Endodermal cell (in vitro differentiated cells): Measurements from ENCODE around the gene S100A4. TPM values are rescaled to one million over a fixed set of nuclear protein-coding genes. Genes with fewer than 3 reads are reported as not detected.

ENCODE experiments used
- DNase-seq: peaks from one replicate; pipeline ENCODE4 v3.0.0-alpha.2; 2017
- H3K27ac ChIP-seq: 2 replicates; pipeline ENCODE4 v1.5.1; 2013; ENCODE audit warnings: mild to moderate bottlenecking, low read depth, low read length, moderate library complexity
- H3K27me3 ChIP-seq: 2 replicates; pipeline ENCODE4 v1.6.1; 2013; ENCODE audit warnings: mild to moderate bottlenecking, low read length, moderate library complexity; ENCODE audit not compliant: insufficient read depth, control insufficient read depth, poor library complexity, severe bottlenecking
- H3K36me3 ChIP-seq: 2 replicates; pipeline ENCODE4 v1.7.0; 2013; ENCODE audit warnings: mild to moderate bottlenecking, low read length, moderate library complexity; ENCODE audit not compliant: control insufficient read depth, insufficient read depth
- H3K4me1 ChIP-seq: one replicate; pipeline ENCODE4 v1.7.0; 2013; ENCODE audit warnings: low read length; ENCODE audit not compliant: control insufficient read depth, insufficient read depth
- H3K4me3 ChIP-seq: 2 replicates; pipeline ENCODE4 v1.5.1; 2013; ENCODE audit warnings: mild to moderate bottlenecking, low read length, moderate library complexity
- H3K9ac ChIP-seq: 2 replicates; pipeline ENCODE4 v1.6.1; 2013; ENCODE audit warnings: mild to moderate bottlenecking, low read length, moderate library complexity; ENCODE audit not compliant: poor library complexity, severe bottlenecking; ENCODE audit errors: extremely low read depth
- H3K9me3 ChIP-seq: 2 replicates; pipeline ENCODE4 v1.6.1; 2013; ENCODE audit warnings: mild to moderate bottlenecking, low read length, moderate library complexity; ENCODE audit not compliant: control insufficient read depth
- H3K27ac Mint-ChIP-seq: 2 replicates; pipeline ENCODE4 v1.8.0; 2020; ENCODE audit warnings: mixed read lengths
- H3K27me3 Mint-ChIP-seq: 2 replicates; pipeline ENCODE4 v1.8.0; 2021; ENCODE audit warnings: mild to moderate bottlenecking, mixed read lengths; ENCODE audit not compliant: insufficient read depth
- H3K36me3 Mint-ChIP-seq: 2 replicates; pipeline ENCODE4 v1.8.0; 2020; ENCODE audit warnings: low read depth, mixed read lengths
- H3K4me1 Mint-ChIP-seq: 2 replicates; pipeline ENCODE4 v1.8.0; 2020; ENCODE audit warnings: mixed read lengths
- H3K4me3 Mint-ChIP-seq: 2 replicates; pipeline ENCODE4 v1.8.0; 2020; ENCODE audit warnings: mild to moderate bottlenecking, moderate library complexity, mixed read lengths
- H3K9me3 Mint-ChIP-seq: 2 replicates; pipeline ENCODE4 v1.8.0; 2020; ENCODE audit warnings: mild to moderate bottlenecking, mixed read lengths
- CTCF ChIP-seq: fragments of 200-600 bp; sonication (generic); conservative IDR thresholded peaks from 2 replicates; pipeline ENCODE4 v1.5.0; 2021; ENCODE audit warnings: antibody characterized with exemption, mild to moderate bottlenecking
- WGBS, 2 experiments: methylation state at CpG; one replicate each; pipeline versions ENCODE4 v1.1.5 to v1.1.7; 2013; ENCODE audit warnings: missing lambda C conversion rate in 2 of 2, mixed read lengths in 1 of 2; ENCODE audit not compliant: insufficient coverage in 1 of 2, insufficient read length in 1 of 2; 5-methylcytosine and 5-hydroxymethylcytosine counted together
- total RNA-seq, 2 donors: library from RNA; stranded (reverse); fragmentation: NEBNext Ultra II Directional in 1 of 2; extraction: Animal tissue kit (Norgen Biotek cat#: 25700) in 1 of 2; gene quantifications; 2 replicates in 1 of 2; 3 replicates in 1 of 2; pipeline ENCODE4 v1.2.1, GENCODE V29; 2021

The S100A4 gene
- total RNA-seq, 2 donors from 2014 or later = 4.9 to 6.2 TPM

GRCh38 chr1:153531638-153532037 lies 14.0 kb downstream of the S100A4 start:
- peaks cover 25% of the 10 kb centered on the region for H3K4me1 Mint-ChIP-seq
- H3K27me3 Mint-ChIP-seq = peaks cover 24% of the 10 kb centered on the region
- Histone ChIP-seq H3K4me1 (peaks cover 6% of the 10 kb centered on the region), H3K27me3 (peaks cover 5% of the 10 kb centered on the region), H3K27ac (no peak overlapping the region), H3K4me3 (no peak overlapping the region), H3K36me3 (no peaks in the 10 kb centered on the region), H3K9ac (no peak overlapping the region), H3K9me3 (no peaks in the 10 kb centered on the region)
- H3K9me3 Mint-ChIP-seq = no peaks in the 10 kb centered on the region
- peak; percentile 13 for DNase-seq
- WGBS, 2 experiments = 94 to 97% methylated on average over 2 to 3 of the region's 3 CpGs
- TF ChIP-seq CTCF = no peak
- H3K36me3 Mint-ChIP-seq = no peaks in the 10 kb centered on the region
- no peak overlapping the region for H3K27ac Mint-ChIP-seq
- H3K4me3 Mint-ChIP-seq = no peak overlapping the region

- peaks cover 13% of the 10 kb centered on the region for H3K4me1 Mint-ChIP-seq
- WGBS, 2 experiments = 81 to 90% methylated on average over 4 to 5 of the region's 5 CpGs
- H3K36me3 Mint-ChIP-seq = no peaks in the 10 kb centered on the region
- TF ChIP-seq CTCF = no peak
- H3K4me3 ChIP-seq = no peak overlapping the region
- no peaks in the 10 kb centered on the region for H3K36me3 ChIP-seq
- no peak overlapping the region for H3K27ac Mint-ChIP-seq
- H3K9ac ChIP-seq = no peak overlapping the region
- H3K4me3 Mint-ChIP-seq = no peak overlapping the region
- peaks cover 7% of the 10 kb centered on the region for H3K4me1 ChIP-seq
- H3K27me3 ChIP-seq = no peaks in the 10 kb centered on the region
- H3K27ac ChIP-seq = no peak overlapping the region
- DNase-seq = peak; percentile 32
- no peaks in the 10 kb centered on the region for H3K9me3 ChIP-seq
- peaks cover 12% of the 10 kb centered on the region for H3K27me3 Mint-ChIP-seq
- peaks cover under 1% of the 10 kb centered on the region for H3K9me3 Mint-ChIP-seq
Observed at GRCh38 chr1:153527683-153528040, 17.9 kb downstream of the S100A4 start.

GRCh38 chr1:153527023-153527682 lies 18.5 kb downstream of the S100A4 start:
- peak; percentile 77 for DNase-seq
- Histone ChIP-seq H3K4me1 (peaks cover 3% of the 10 kb centered on the region), H3K9ac (no peak overlapping the region), H3K9me3 (no peaks in the 10 kb centered on the region), H3K27ac (no peak overlapping the region), H3K4me3 (no peak overlapping the region), H3K36me3 (no peaks in the 10 kb centered on the region), H3K27me3 (no peaks in the 10 kb centered on the region)
- Mint-ChIP-seq H3K36me3 (no peaks in the 10 kb centered on the region), H3K4me3 (no peak overlapping the region), H3K9me3 (peaks cover 4% of the 10 kb centered on the region), H3K27ac (no peak overlapping the region), H3K4me1 (peaks cover 9% of the 10 kb centered on the region), H3K27me3 (peaks cover 12% of the 10 kb centered on the region)
- 78 to 83% methylated on average over 8 of the region's 8 CpGs for WGBS, 2 experiments
- TF ChIP-seq CTCF = no peak
